Caco-2 (cell line): ENCODE results near the gene TFR2. TPM values are rescaled to one million over a fixed set of nuclear protein-coding genes. Genes with fewer than 3 reads are reported as not detected.

ENCODE experiments used
- BruUV-seq: library from RNA; stranded (reverse); fragments of 400-500 nt; replicated peaks from 2 replicates; lab custom pipeline; 2021; lab: Mats Ljungman, UMichigan
- CTCF ChIA-PET: fragments of 300-600 bp; sonication (Branson Sonifier 250); formaldehyde crosslinking; loops from one replicate; lab custom pipeline; 2022; ENCODE audit warnings: antibody characterized with exemption; lab: Charles Lee
- POLR2A ChIA-PET: fragments of 300-600 bp; sonication (Branson Sonifier 250); formaldehyde crosslinking; loops from one replicate; lab custom pipeline; 2022; ENCODE audit warnings: antibody characterized with exemption; lab: Charles Lee
- DNase-seq, 2 experiments: peaks; one replicate each; pipeline versions ENCODE4 v3.0.0 to v3.0.0-alpha.2; 2020 to 2022
- H3K27me3 ChIP-seq: replicated peaks from 2 replicates; pipeline ENCODE4 v1.6.0; 2011; ENCODE audit warnings: low read length; ENCODE audit not compliant: control insufficient read depth, insufficient read depth
- H3K36me3 ChIP-seq: 2 replicates; pipeline ENCODE4 v1.5.1; 2011; ENCODE audit warnings: low read length; ENCODE audit not compliant: control insufficient read depth, insufficient read depth
- H3K4me1 ChIP-seq: fragments of 250-450 bp; sonication (Bioruptor Pico); 2 replicates; pipeline ENCODE4 v1.5.1; 2020; ENCODE audit warnings: mild to moderate bottlenecking
- H3K4me3 ChIP-seq: 2 replicates; pipeline ENCODE4 v1.5.1; 2011; ENCODE audit warnings: low read depth, mild to moderate bottlenecking, control low read depth, low read length
- H3K9me3 ChIP-seq: fragments of 250-450 bp; sonication (Bioruptor Pico); 2 replicates; pipeline ENCODE4 v1.5.1; 2020; ENCODE audit warnings: mild to moderate bottlenecking, moderate library complexity
- H3K27ac Mint-ChIP-seq: one replicate; pipeline ENCODE4 v1.8.0; 2022; ENCODE audit warnings: mixed read lengths; ENCODE audit not compliant: unreplicated experiment
- H3K27me3 Mint-ChIP-seq: one replicate; pipeline ENCODE4 v1.8.0; 2022; ENCODE audit warnings: mixed read lengths; ENCODE audit not compliant: insufficient read depth, unreplicated experiment
- H3K36me3 Mint-ChIP-seq: one replicate; pipeline ENCODE4 v1.8.0; 2022; ENCODE audit warnings: mild to moderate bottlenecking, mixed read lengths; ENCODE audit not compliant: insufficient read depth, unreplicated experiment
- H3K4me1 Mint-ChIP-seq: one replicate; pipeline ENCODE4 v1.8.0; 2022; ENCODE audit warnings: low read depth, mixed read lengths; ENCODE audit not compliant: unreplicated experiment
- H3K4me3 Mint-ChIP-seq: one replicate; pipeline ENCODE4 v1.8.0; 2022; ENCODE audit warnings: mild to moderate bottlenecking, moderate library complexity, mixed read lengths; ENCODE audit not compliant: unreplicated experiment
- H3K9me3 Mint-ChIP-seq: one replicate; pipeline ENCODE4 v1.8.0; 2022; ENCODE audit warnings: mixed read lengths; ENCODE audit not compliant: unreplicated experiment
- CTCF ChIP-seq, 2 experiments: fragments of 200-600 bp in 1 of 2; IDR thresholded peaks; 1 replicate in 1 of 2; 2 replicates in 1 of 2; pipeline versions ENCODE4 v1.5.1 to v1.8.0; 2011 to 2022; ENCODE audit warnings: antibody characterized with exemption in 1 of 2, control low read depth in 1 of 2, inconsistent platforms in 1 of 2, low read depth in 1 of 2, low read length in 1 of 2, mild to moderate bottlenecking in 1 of 2, moderate library complexity in 1 of 2; ENCODE audit not compliant: insufficient read depth in 1 of 2, severe bottlenecking in 1 of 2, unreplicated experiment in 1 of 2
- intact Hi-C: fragments of 100-400 bp; cut with micrococcal nuclease; formaldehyde crosslinking; loops from one replicate; pipeline ENCODE4 v1.10.0; 2022; ENCODE audit not compliant: unreplicated experiment
- total RNA-seq: library from RNA; stranded (reverse); gene quantifications from 2 replicates; pipeline ENCODE4 v1.2.3, GENCODE V29; 2022

The TFR2 gene
- total RNA-seq, 1 experiment from 2014 or later, result 9.7 TPM

DNA sequence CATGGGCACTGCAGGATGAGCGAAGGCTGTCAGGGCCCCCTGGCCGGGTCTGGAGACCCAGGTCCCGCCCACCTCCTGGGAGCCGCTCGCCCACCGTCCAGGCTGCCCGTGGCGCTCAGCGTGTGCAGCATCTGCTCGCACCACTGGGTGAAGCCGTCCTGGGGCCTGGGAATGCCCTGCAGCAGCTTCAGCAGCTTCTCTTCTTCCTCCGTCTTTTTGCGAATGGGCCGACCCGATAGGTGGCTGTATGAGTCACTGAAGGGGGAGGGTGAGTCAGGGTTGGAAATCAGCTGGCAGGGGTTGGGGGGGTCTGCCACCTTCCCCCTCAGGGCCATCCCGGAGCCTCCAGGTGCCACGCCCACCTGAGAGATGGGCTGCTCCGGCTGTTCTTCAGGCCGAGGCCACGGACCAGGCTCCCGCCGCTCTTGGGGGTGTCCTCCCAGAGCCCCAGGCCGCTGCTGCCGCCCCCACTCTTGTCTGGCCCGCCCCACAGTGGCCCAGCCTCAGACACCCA is 40.9 kb upstream of the TFR2 start:
- no peaks in the 10 kb centered on the region for H3K27me3 ChIP-seq
- ChIA-PET POLR2A (no interaction called here), CTCF (no interaction called here)
- Mint-ChIP-seq H3K27me3 (no peaks in the 10 kb centered on the region), H3K36me3 (peaks cover 74% of the 10 kb centered on the region), H3K4me3 (no peak overlapping the region), H3K9me3 (no peaks in the 10 kb centered on the region), H3K27ac (no peak overlapping the region), H3K4me1 (peaks cover 6% of the 10 kb centered on the region)
- DNase-seq, result no peak
- no TSS peak for BruUV-seq
- H3K4me3 ChIP-seq, result no peak overlapping the region
- peaks cover 12% of the 10 kb centered on the region for H3K36me3 ChIP-seq
- no peak for TF ChIP-seq CTCF (IDR thresholded peaks at IDR 0.05; ENCODE audit: insufficient read depth in 1 of 2, low read depth in 1 of 2, low read length in 1 of 2, severe bottlenecking in 1 of 2, unreplicated experiment in 1 of 2)
- no peaks in the 10 kb centered on the region; the same call in 1 of the 2 replicates for H3K4me1 ChIP-seq
- no peaks in the 10 kb centered on the region for H3K9me3 ChIP-seq
- intact Hi-C loops, result no loop called here

DNA sequence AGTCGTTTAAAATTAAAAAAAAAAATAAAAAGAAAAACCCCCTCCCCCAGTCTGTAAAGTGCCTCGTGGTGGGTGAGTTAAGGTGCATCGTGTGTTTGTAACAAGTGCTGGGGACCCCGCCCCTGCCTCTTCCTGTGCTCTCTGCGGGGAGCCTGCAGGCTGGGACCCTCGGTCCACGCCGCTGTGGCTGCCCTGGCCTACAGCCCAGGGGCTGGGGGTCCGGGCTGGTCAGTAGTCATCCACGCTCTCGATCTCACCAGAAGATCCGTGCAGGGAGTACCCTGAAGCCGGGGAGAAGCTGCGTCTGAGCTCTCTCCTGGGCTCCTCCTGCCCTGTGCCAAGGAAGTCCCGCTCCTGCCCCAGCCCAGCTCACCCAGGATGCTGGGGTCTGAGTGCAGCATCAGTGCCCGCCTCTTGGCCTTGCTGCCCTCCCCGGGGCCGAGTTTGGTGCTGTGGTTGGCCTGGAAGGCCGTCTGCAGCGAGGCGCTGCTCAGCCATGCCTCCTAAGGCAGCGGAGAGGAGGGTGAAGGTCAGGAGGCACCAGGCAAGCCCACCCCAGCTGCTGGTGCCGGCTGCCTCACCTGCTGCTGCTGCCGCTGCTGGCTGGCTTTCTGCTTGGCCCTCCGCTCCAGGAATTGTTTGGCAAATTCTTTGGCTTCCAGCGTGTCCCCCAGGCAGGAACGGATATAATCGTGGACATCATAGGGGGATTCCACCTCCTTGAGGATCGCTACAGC is 40.3 kb upstream of the TFR2 start:
- BruUV-seq, result no TSS peak
- H3K36me3 Mint-ChIP-seq, result peaks cover 72% of the 10 kb centered on the region
- POLR2A ChIA-PET, result no interaction called here

More for the DNA sequence above, 40.3 kb upstream of the TFR2 start:
- H3K27ac Mint-ChIP-seq, result no peak overlapping the region
- Histone ChIP-seq H3K27me3 (no peaks in the 10 kb centered on the region), H3K9me3 (no peaks in the 10 kb centered on the region), H3K4me1 (no peaks in the 10 kb centered on the region; the same call in 1 of the 2 replicates), H3K36me3 (peaks cover 16% of the 10 kb centered on the region), H3K4me3 (no peak overlapping the region)
- no peak for TF ChIP-seq CTCF (IDR thresholded peaks at IDR 0.05; ENCODE audit: insufficient read depth in 1 of 2, low read depth in 1 of 2, low read length in 1 of 2, severe bottlenecking in 1 of 2, unreplicated experiment in 1 of 2)
- H3K4me1 Mint-ChIP-seq, result peaks cover 6% of the 10 kb centered on the region
- intact Hi-C loops, result no loop called here
- H3K9me3 Mint-ChIP-seq, result no peaks in the 10 kb centered on the region
- DNase-seq, result no peak
- no peaks in the 10 kb centered on the region for H3K27me3 Mint-ChIP-seq
- H3K4me3 Mint-ChIP-seq, result no peak overlapping the region
- CTCF ChIA-PET, result interaction anchor here (0.6 kb wide), 1 partner anchor 142 kb away, joined by 3 read pairs; no protein-coding TSS in a partner anchor
